Esophagus mucosa (tissue), 1 donor: ENCODE measurements around the gene GHRL. TPM values are rescaled to one million over a fixed set of nuclear protein-coding genes. Genes with fewer than 3 reads are reported as not detected.

Experiments
- ATAC-seq: fragments of 200-7000 bp; cut with Tn5 transposase; one replicate; pipeline ENCODE4 v1.9.1; 2020
- total RNA-seq: library from RNA; stranded (reverse); gene quantifications from one replicate; pipeline ENCODE4 v1.2.4, GENCODE V29; 2023
- donor health status: DM: yes; HTN: yes; CAD: no.

Gene GHRL
- total RNA-seq, 1 donor from 2014 or later, result 0.76 TPM

GRCh38 chr3:10240799-10241198, 51.9 kb downstream of the GHRL start:
- no peak for ATAC-seq

- no peak for ATAC-seq
Measured at GRCh38 chr3:10238345-10239183, 54.2 kb downstream of the GHRL start.

Other genes with a start within 250 kb of the GHRL start
- gene FANCD2OS, start 184.7 kb downstream of the GHRL start, total RNA-seq, result not detected
- gene BRK1, start 177.3 kb downstream of the GHRL start, total RNA-seq, result 108 TPM
- gene VHL, start 151.2 kb downstream of the GHRL start, total RNA-seq, result 22.0 TPM
- 6.0 TPM for gene IRAK2, start 128.0 kb downstream of the GHRL start, total RNA-seq
- 16.9 TPM for gene TATDN2, start 44.5 kb downstream of the GHRL start, total RNA-seq
- 77.4 TPM for gene SEC13, start 28.2 kb upstream of the GHRL start, total RNA-seq
- gene ATP2B2, start 212.6 kb upstream of the GHRL start, total RNA-seq, result 0.24 TPM